Measurements from ENCODE around the gene ATP8B4. TPM values are rescaled to one million over a fixed set of nuclear protein-coding genes. Genes with fewer than 3 reads are reported as not detected.

ATP8B4 gene
- total and polyA plus RNA-seq, 2 donors (not counting 1 experiment from before 2014, with no cell fraction given) = 0.42 TPM; not detected in 1

DNA sequence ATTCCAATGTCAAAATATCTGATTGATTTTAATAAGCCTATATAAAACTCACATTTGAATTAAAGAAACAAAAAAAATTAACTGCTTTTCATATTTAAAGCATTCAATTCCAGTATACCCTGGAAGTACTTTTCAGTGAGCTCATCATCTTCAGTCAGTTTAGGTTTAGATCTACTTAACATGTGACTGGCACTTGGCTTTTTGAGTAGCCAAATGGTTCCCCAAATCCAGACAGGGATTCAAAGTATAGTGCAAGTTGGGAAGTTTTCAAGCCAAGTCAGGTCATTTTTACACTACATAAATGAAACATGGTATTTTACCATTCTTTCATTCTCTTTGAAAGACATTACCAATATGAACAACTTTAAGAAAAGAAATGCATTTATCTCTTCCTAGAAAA lies 57.5 kb downstream of the ATP8B4 start:
- TF ChIP-seq, protein P1, sequence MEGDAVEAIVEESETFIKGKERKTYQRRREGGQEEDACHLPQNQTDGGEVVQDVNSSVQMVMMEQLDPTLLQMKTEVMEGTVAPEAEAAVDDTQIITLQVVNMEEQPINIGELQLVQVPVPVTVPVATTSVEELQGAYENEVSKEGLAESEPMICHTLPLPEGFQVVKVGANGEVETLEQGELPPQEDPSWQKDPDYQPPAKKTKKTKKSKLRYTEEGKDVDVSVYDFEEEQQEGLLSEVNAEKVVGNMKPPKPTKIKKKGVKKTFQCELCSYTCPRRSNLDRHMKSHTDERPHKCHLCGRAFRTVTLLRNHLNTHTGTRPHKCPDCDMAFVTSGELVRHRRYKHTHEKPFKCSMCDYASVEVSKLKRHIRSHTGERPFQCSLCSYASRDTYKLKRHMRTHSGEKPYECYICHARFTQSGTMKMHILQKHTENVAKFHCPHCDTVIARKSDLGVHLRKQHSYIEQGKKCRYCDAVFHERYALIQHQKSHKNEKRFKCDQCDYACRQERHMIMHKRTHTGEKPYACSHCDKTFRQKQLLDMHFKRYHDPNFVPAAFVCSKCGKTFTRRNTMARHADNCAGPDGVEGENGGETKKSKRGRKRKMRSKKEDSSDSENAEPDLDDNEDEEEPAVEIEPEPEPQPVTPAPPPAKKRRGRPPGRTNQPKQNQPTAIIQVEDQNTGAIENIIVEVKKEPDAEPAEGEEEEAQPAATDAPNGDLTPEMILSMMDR (IDR thresholded peaks at IDR 0.05) = no peak
- TF ChIP-seq EZH2 (IDR thresholded peaks at IDR 0.05; ENCODE audit: borderline replicate concordance, insufficient read depth, low read depth, low read length, poor library complexity, severe bottlenecking) = no peak
- H3K27me3 Mint-ChIP-seq = no peaks in the 10 kb centered on the region
- intact Hi-C loops (cut with micrococcal nuclease) = no loop called here
- no peaks in the 10 kb centered on the region for H3K9me3 Mint-ChIP-seq (ENCODE audit: insufficient read depth)
- H3K9ac ChIP-seq (ENCODE audit: low read length) = no peak overlapping the region
- no peak overlapping the region for H3K27ac Mint-ChIP-seq
- no peak overlapping the region for H3K4me3 ChIP-seq (ENCODE audit: control extremely low read depth in 1 of 5, extremely low read depth in 1 of 5, insufficient read depth in 1 of 5, low read depth in 2 of 5, low read length in 4 of 5)
- H3K4me2 ChIP-seq (replicated peaks; ENCODE audit: low read depth, low read length, poor library complexity, severe bottlenecking) = no peak overlapping the region
- no peak overlapping the region for H3K27ac ChIP-seq (ENCODE audit: low read length in 2 of 2)
- H3K4me1 ChIP-seq (ENCODE audit: control insufficient read depth in 2 of 2, insufficient read depth in 2 of 2, low read length in 2 of 2) = no peaks in the 10 kb centered on the region
- no peaks in the 10 kb centered on the region for H4K20me1 ChIP-seq (ENCODE audit: control insufficient read depth, insufficient read depth, low read length, poor library complexity, severe bottlenecking)
- H3K4me3 Mint-ChIP-seq = no peak overlapping the region
- H3K4me1 Mint-ChIP-seq = peaks cover 7% of the 10 kb centered on the region
- no peak overlapping the region for H2AFZ ChIP-seq (ENCODE audit: insufficient read depth, low read depth, low read length, poor library complexity, severe bottlenecking)
- ChIA-PET CTCF (no interaction called here), POLR2A (no interaction called here)
- no peaks in the 10 kb centered on the region for H3K27me3 ChIP-seq (replicated peaks in 1 of 4; ENCODE audit: control extremely low read depth in 1 of 4, control insufficient read depth in 3 of 4, insufficient read depth in 4 of 4, low read length in 3 of 4)
- DNase-seq (no peak), ATAC-seq (ENCODE audit: low read depth) (no peak)
- H3K79me2 ChIP-seq (ENCODE audit: control insufficient read depth, insufficient read depth, low read length) = no peaks in the 10 kb centered on the region
- no peaks in the 10 kb centered on the region for H3K36me3 ChIP-seq (replicated peaks in 1 of 2; ENCODE audit: control extremely low read depth in 1 of 2, control insufficient read depth in 1 of 2, extremely low read depth in 1 of 2, insufficient read depth in 2 of 2, low read length in 1 of 2)
- no peaks in the 10 kb centered on the region for H3K9me3 ChIP-seq (ENCODE audit: control extremely low read depth in 1 of 3, control insufficient read depth in 2 of 3, insufficient read depth in 1 of 3, low read length in 2 of 3)

DNA sequence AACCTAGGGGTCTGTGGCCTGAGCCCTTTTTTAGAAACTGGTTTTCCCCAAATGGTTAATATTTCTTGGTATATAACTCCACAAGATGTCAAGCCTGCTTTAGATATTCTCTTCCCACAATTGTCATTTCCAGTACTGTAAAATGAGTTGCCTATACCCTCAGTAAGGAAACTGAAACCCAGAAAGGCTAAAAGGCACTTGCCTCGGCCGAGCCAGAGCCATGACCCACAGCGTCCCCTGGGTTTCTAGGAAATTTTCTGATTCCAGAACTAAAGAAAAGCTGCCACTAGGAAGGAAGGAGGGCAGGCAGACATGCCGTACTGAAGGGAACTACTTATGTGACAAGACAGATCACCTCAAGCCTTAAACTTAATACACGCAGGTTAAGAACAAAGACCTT lies 59.1 kb downstream of the ATP8B4 start:
- CTCF ChIA-PET = no interaction called here
- peaks cover 3% of the 10 kb centered on the region for H3K4me1 Mint-ChIP-seq
- no peak overlapping the region for H3K27ac ChIP-seq (ENCODE audit: low read length in 2 of 2)
- no peaks in the 10 kb centered on the region for H3K79me2 ChIP-seq (ENCODE audit: control insufficient read depth, insufficient read depth, low read length)
- DNase-seq = no peak
- WGBS (ENCODE audit: insufficient coverage) = 10% methylated on average over 2 of the region's 5 CpGs
- no peaks in the 10 kb centered on the region for H3K4me1 ChIP-seq (ENCODE audit: control insufficient read depth in 2 of 2, insufficient read depth in 2 of 2, low read length in 2 of 2)
- peak overlapping the region; percentile 30 for H3K4me2 ChIP-seq (replicated peaks; ENCODE audit: low read depth, low read length, poor library complexity, severe bottlenecking)
- TF ChIP-seq, protein P1 (IDR thresholded peaks at IDR 0.05) = no peak
- no peak for TF ChIP-seq EZH2 (IDR thresholded peaks at IDR 0.05; ENCODE audit: borderline replicate concordance, insufficient read depth, low read depth, low read length, poor library complexity, severe bottlenecking)
- H3K27me3 ChIP-seq (replicated peaks in 1 of 4; ENCODE audit: control extremely low read depth in 1 of 4, control insufficient read depth in 3 of 4, insufficient read depth in 4 of 4, low read length in 3 of 4) = no peaks in the 10 kb centered on the region
- no peak for ATAC-seq (ENCODE audit: low read depth)
- POLR2A ChIA-PET = no interaction called here
- H3K27ac Mint-ChIP-seq = no peak overlapping the region
- no peaks in the 10 kb centered on the region for H3K36me3 ChIP-seq (replicated peaks in 1 of 2; ENCODE audit: control extremely low read depth in 1 of 2, control insufficient read depth in 1 of 2, extremely low read depth in 1 of 2, insufficient read depth in 2 of 2, low read length in 1 of 2)
- peaks cover 3% of the 10 kb centered on the region for H3K27me3 Mint-ChIP-seq
- H4K20me1 ChIP-seq (ENCODE audit: control insufficient read depth, insufficient read depth, low read length, poor library complexity, severe bottlenecking) = no peaks in the 10 kb centered on the region
- no peak overlapping the region for H3K4me3 ChIP-seq (ENCODE audit: control extremely low read depth in 1 of 5, extremely low read depth in 1 of 5, insufficient read depth in 1 of 5, low read depth in 2 of 5, low read length in 4 of 5)
- peak overlapping the region; percentile 20 for H2AFZ ChIP-seq (ENCODE audit: insufficient read depth, low read depth, low read length, poor library complexity, severe bottlenecking)
- no peaks in the 10 kb centered on the region for H3K9me3 Mint-ChIP-seq (ENCODE audit: insufficient read depth)
- H3K4me3 Mint-ChIP-seq = no peak overlapping the region
- no peak overlapping the region for H3K9ac ChIP-seq (ENCODE audit: low read length)
- no peaks in the 10 kb centered on the region for H3K9me3 ChIP-seq (ENCODE audit: control extremely low read depth in 1 of 3, control insufficient read depth in 2 of 3, insufficient read depth in 1 of 3, low read length in 2 of 3)
- intact Hi-C loops (cut with micrococcal nuclease) = no loop called here

Data from B cell (primary cell).